ENCODE results near the gene SH3GL3.

Gene SH3GL3

GRCh38 chr15:83556754-83557153 is 109.6 kb downstream of the SH3GL3 start:
- no peaks in the 10 kb centered on the region for H3K9me2 ChIP-seq (replicated peaks; ENCODE audit: low read depth, low read length)
- no peak overlapping the region for H3K4me3 ChIP-seq (ENCODE audit: low read length, poor library complexity, severe bottlenecking)
- H3K9me3 ChIP-seq (ENCODE audit: insufficient read depth, low read depth, low read length) = no peaks in the 10 kb centered on the region
- H3F3A ChIP-seq (ENCODE audit: low read depth) = no peaks in the 10 kb centered on the region
- H2AFZ ChIP-seq (ENCODE audit: low read length) = no peak overlapping the region
- H3K4me2 ChIP-seq (ENCODE audit: low read depth, low read length, poor library complexity, severe bottlenecking) = no peak overlapping the region
- H4K20me1 ChIP-seq (ENCODE audit: insufficient read depth, low read length, poor library complexity, severe bottlenecking) = no peaks in the 10 kb centered on the region
- no peaks in the 10 kb centered on the region for H3K36me3 ChIP-seq (ENCODE audit: insufficient read depth, low read length)
- no peaks in the 10 kb centered on the region for H3K27me3 ChIP-seq (ENCODE audit: insufficient read depth, low read length, poor library complexity, severe bottlenecking)
- no peaks in the 10 kb centered on the region for H3K4me1 ChIP-seq (ENCODE audit: insufficient read depth, low read length, poor library complexity, severe bottlenecking)
- TF ChIP-seq EZH2phosphoT487 (IDR thresholded peaks at IDR 0.05; ENCODE audit: borderline replicate concordance) = no peak
- no peak for TF ChIP-seq CTCF (conservative IDR thresholded peaks at IDR 0.05; ENCODE audit: low read length)
- H3K79me2 ChIP-seq (ENCODE audit: insufficient read depth, low read length) = no peaks in the 10 kb centered on the region
- H3K9ac ChIP-seq (ENCODE audit: low read depth, low read length, poor library complexity, severe bottlenecking) = no peak overlapping the region

GRCh38 chr15:83558146-83558545 is 111.0 kb downstream of the SH3GL3 start:
- H2AFZ ChIP-seq (ENCODE audit: low read length) = no peak overlapping the region
- no peak overlapping the region for H3K4me3 ChIP-seq (ENCODE audit: low read length, poor library complexity, severe bottlenecking)
- H3K9ac ChIP-seq (ENCODE audit: low read depth, low read length, poor library complexity, severe bottlenecking) = no peak overlapping the region
- no peaks in the 10 kb centered on the region for H3K4me1 ChIP-seq (ENCODE audit: insufficient read depth, low read length, poor library complexity, severe bottlenecking)
- H3K79me2 ChIP-seq (ENCODE audit: insufficient read depth, low read length) = no peaks in the 10 kb centered on the region
- TF ChIP-seq EZH2phosphoT487 (IDR thresholded peaks at IDR 0.05; ENCODE audit: borderline replicate concordance) = no peak
- no peak for TF ChIP-seq CTCF (conservative IDR thresholded peaks at IDR 0.05; ENCODE audit: low read length)
- H3K27me3 ChIP-seq (ENCODE audit: insufficient read depth, low read length, poor library complexity, severe bottlenecking) = no peaks in the 10 kb centered on the region
- H3F3A ChIP-seq (ENCODE audit: low read depth) = no peaks in the 10 kb centered on the region
- no peaks in the 10 kb centered on the region for H3K9me2 ChIP-seq (replicated peaks; ENCODE audit: low read depth, low read length)
- no peak overlapping the region for H3K4me2 ChIP-seq (ENCODE audit: low read depth, low read length, poor library complexity, severe bottlenecking)
- no peaks in the 10 kb centered on the region for H3K9me3 ChIP-seq (ENCODE audit: insufficient read depth, low read depth, low read length)
- no peaks in the 10 kb centered on the region for H4K20me1 ChIP-seq (ENCODE audit: insufficient read depth, low read length, poor library complexity, severe bottlenecking)
- H3K36me3 ChIP-seq (ENCODE audit: insufficient read depth, low read length) = no peaks in the 10 kb centered on the region

GRCh38 chr15:83559310-83559966 is 112.3 kb downstream of the SH3GL3 start:
- Histone ChIP-seq H3K79me2 (ENCODE audit: insufficient read depth, low read length) (no peaks in the 10 kb centered on the region), H3K9me3 (ENCODE audit: insufficient read depth, low read depth, low read length) (no peaks in the 10 kb centered on the region), H3K27me3 (ENCODE audit: insufficient read depth, low read length, poor library complexity, severe bottlenecking) (no peaks in the 10 kb centered on the region), H3K4me1 (ENCODE audit: insufficient read depth, low read length, poor library complexity, severe bottlenecking) (no peaks in the 10 kb centered on the region), H3K4me2 (ENCODE audit: low read depth, low read length, poor library complexity, severe bottlenecking) (no peak overlapping the region), H3K36me3 (ENCODE audit: insufficient read depth, low read length) (no peaks in the 10 kb centered on the region), H3K4me3 (ENCODE audit: low read length, poor library complexity, severe bottlenecking) (no peak overlapping the region), H4K20me1 (ENCODE audit: insufficient read depth, low read length, poor library complexity, severe bottlenecking) (no peaks in the 10 kb centered on the region), H3K9me2 (replicated peaks; ENCODE audit: low read depth, low read length) (no peaks in the 10 kb centered on the region), H3K9ac (ENCODE audit: low read depth, low read length, poor library complexity, severe bottlenecking) (no peak overlapping the region), H2AFZ (ENCODE audit: low read length) (no peak overlapping the region), H3F3A (ENCODE audit: low read depth) (no peaks in the 10 kb centered on the region)
- no peak for TF ChIP-seq EZH2phosphoT487 (IDR thresholded peaks at IDR 0.05; ENCODE audit: borderline replicate concordance)
- TF ChIP-seq CTCF (conservative IDR thresholded peaks at IDR 0.05; ENCODE audit: low read length) = peak; percentile 92

Data from Loucy (cell line).